Measurements from ENCODE around the gene LMNTD1.
"Not testable (repeated sequence)": the region's sequence is repeated elsewhere in the genome, so short reads cannot be mapped to it uniquely, and the experiment has no call there.

Gene LMNTD1

GRCh38 chr12:25494926-25495325, 58.2 kb downstream of the LMNTD1 start:
- no peak for TF ChIP-seq CTCF (IDR thresholded peaks at IDR 0.05)
- Mint-ChIP-seq H3K4me3 (no peak overlapping the region), H3K27ac (no peak overlapping the region), H3K36me3 (ENCODE audit: low read depth) (peaks cover 3% of the 10 kb centered on the region), H3K9me3 (peaks cover 26% of the 10 kb centered on the region), H3K27me3 (ENCODE audit: low read depth, poor library complexity) (peaks cover 3% of the 10 kb centered on the region), H3K4me1 (peaks cover 3% of the 10 kb centered on the region)
- no peak for DNase-seq

- no peak overlapping the region for H3K27ac Mint-ChIP-seq
- H3K36me3 Mint-ChIP-seq (ENCODE audit: low read depth) = peaks cover 10% of the 10 kb centered on the region
- H3K9me3 Mint-ChIP-seq = peaks cover 29% of the 10 kb centered on the region
- TF ChIP-seq CTCF (IDR thresholded peaks at IDR 0.05) = no peak
- DNase-seq = no peak
- no peak overlapping the region for H3K4me3 Mint-ChIP-seq
- H3K27me3 Mint-ChIP-seq (ENCODE audit: low read depth, poor library complexity) = peaks cover 3% of the 10 kb centered on the region
- H3K4me1 Mint-ChIP-seq = peaks cover 5% of the 10 kb centered on the region
These were observed 59.4 kb downstream of the LMNTD1 start for GRCh38 chr12:25493682-25494081.

- peaks cover 5% of the 10 kb centered on the region for H3K4me1 Mint-ChIP-seq
- TF ChIP-seq CTCF (IDR thresholded peaks at IDR 0.05) = no peak
- H3K4me3 Mint-ChIP-seq = no peak overlapping the region
- peaks cover 3% of the 10 kb centered on the region for H3K27me3 Mint-ChIP-seq (ENCODE audit: low read depth, poor library complexity)
- no peak overlapping the region for H3K27ac Mint-ChIP-seq
- H3K36me3 Mint-ChIP-seq (ENCODE audit: low read depth) = peaks cover 10% of the 10 kb centered on the region
- H3K9me3 Mint-ChIP-seq = peaks cover 27% of the 10 kb centered on the region
- no peak for DNase-seq
These were observed 61.4 kb downstream of the LMNTD1 start for GRCh38 chr12:25491396-25492325.

- H3K27me3 Mint-ChIP-seq (ENCODE audit: low read depth, poor library complexity); H3K27ac Mint-ChIP-seq; H3K4me1 Mint-ChIP-seq; H3K36me3 Mint-ChIP-seq (ENCODE audit: low read depth): not testable (repeated sequence)
- peak overlapping the region; percentile 76 for H3K4me3 Mint-ChIP-seq
- H3K9me3 Mint-ChIP-seq = peaks cover 27% of the 10 kb centered on the region
- peak; percentile 17 for DNase-seq
These were observed 63.9 kb downstream of the LMNTD1 start for GRCh38 chr12:25488956-25489870.

GRCh38 chr12:25482625-25483024, 70.5 kb downstream of the LMNTD1 start:
- DNase-seq = no peak
- Mint-ChIP-seq H3K4me3 (no peak overlapping the region), H3K27ac (no peak overlapping the region), H3K4me1 (no peaks in the 10 kb centered on the region), H3K9me3 (peaks cover 9% of the 10 kb centered on the region), H3K36me3 (ENCODE audit: low read depth) (no peaks in the 10 kb centered on the region), H3K27me3 (ENCODE audit: low read depth, poor library complexity) (no peaks in the 10 kb centered on the region)
- TF ChIP-seq CTCF (IDR thresholded peaks at IDR 0.05) = no peak

- H3K4me1 Mint-ChIP-seq = no peaks in the 10 kb centered on the region
- DNase-seq = no peak
- H3K4me3 Mint-ChIP-seq = no peak overlapping the region
- H3K9me3 Mint-ChIP-seq = peaks cover 5% of the 10 kb centered on the region
- no peak for TF ChIP-seq CTCF (IDR thresholded peaks at IDR 0.05)
- no peaks in the 10 kb centered on the region for H3K36me3 Mint-ChIP-seq (ENCODE audit: low read depth)
- no peak overlapping the region for H3K27ac Mint-ChIP-seq
- H3K27me3 Mint-ChIP-seq (ENCODE audit: low read depth, poor library complexity) = no peaks in the 10 kb centered on the region
These were observed 72.9 kb downstream of the LMNTD1 start for GRCh38 chr12:25480145-25480544.

Data from nephron progenitor cell (in vitro differentiated cells).